Prostate gland (tissue), 2 donors: ENCODE measurements around the gene SLC44A5.

ENCODE experiments used
- POLR2AphosphoS5 ChIP-seq: sonication (generic); formaldehyde crosslinking; IDR thresholded peaks from one replicate; pipeline ENCODE4 v1.6.1; 2017; ENCODE audit warnings: antibody characterized with exemption
- TF ChIP-seq, protein P1 (sequence below), 4 experiments: fragments of 200-600 bp in 2 of 4; fragments of 450-650 bp in 2 of 4; sonication (generic) in 2 of 4; IDR thresholded peaks; 1 replicate in 3 of 4; 2 replicates in 1 of 4; pipeline ENCODE4 v1.5.1; 2016 to 2019; ENCODE audit warnings: antibody characterized with exemption in 4 of 4, mild to moderate bottlenecking in 2 of 4, moderate library complexity in 2 of 4

DNA sequence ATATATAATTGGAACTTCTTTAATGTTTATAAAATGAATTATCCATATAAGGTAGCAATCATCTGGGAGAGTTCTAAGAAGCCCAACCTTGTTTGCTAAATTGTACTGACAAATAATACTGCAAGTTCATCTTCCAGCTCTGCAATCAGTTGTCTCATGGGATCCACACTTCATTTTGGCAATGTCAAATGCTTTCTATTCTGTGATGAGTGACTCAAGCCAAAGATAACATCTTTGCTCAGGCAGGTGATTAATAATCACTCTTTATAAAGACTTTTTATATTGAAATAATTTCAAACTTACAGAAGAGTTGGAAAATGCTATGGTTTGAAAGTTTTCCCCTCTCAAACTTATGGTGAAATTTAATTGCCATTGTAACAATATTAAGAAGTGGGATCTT, 67.2 kb downstream of the SLC44A5 start:
- TF ChIP-seq, protein P1, sequence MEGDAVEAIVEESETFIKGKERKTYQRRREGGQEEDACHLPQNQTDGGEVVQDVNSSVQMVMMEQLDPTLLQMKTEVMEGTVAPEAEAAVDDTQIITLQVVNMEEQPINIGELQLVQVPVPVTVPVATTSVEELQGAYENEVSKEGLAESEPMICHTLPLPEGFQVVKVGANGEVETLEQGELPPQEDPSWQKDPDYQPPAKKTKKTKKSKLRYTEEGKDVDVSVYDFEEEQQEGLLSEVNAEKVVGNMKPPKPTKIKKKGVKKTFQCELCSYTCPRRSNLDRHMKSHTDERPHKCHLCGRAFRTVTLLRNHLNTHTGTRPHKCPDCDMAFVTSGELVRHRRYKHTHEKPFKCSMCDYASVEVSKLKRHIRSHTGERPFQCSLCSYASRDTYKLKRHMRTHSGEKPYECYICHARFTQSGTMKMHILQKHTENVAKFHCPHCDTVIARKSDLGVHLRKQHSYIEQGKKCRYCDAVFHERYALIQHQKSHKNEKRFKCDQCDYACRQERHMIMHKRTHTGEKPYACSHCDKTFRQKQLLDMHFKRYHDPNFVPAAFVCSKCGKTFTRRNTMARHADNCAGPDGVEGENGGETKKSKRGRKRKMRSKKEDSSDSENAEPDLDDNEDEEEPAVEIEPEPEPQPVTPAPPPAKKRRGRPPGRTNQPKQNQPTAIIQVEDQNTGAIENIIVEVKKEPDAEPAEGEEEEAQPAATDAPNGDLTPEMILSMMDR (IDR thresholded peaks at IDR 0.05): no peak
- TF ChIP-seq POLR2AphosphoS5: no peak
